MM.1S (cell line): ENCODE results near the gene NBEAL2.

Experiments
- DNase-seq: peaks from one replicate; pipeline ENCODE4 v3.0.0-alpha.2; 2015
- H2AFZ ChIP-seq: fragments of 300-600 bp; sonication (generic); 2 replicates; pipeline ENCODE4 v1.6.0; 2016; ENCODE audit warnings: antibody characterized with exemption, low read length
- H3F3A ChIP-seq: fragments of 300-600 bp; sonication (generic); 2 replicates; pipeline ENCODE4 v1.6.1; 2016; ENCODE audit warnings: mild to moderate bottlenecking, antibody characterized with exemption, low read length, moderate library complexity, mixed read lengths; ENCODE audit not compliant: insufficient read depth
- H3K27ac ChIP-seq: fragments of 300-600 bp; sonication (generic); 2 replicates; pipeline ENCODE4 v1.5.1; 2016; ENCODE audit warnings: mild to moderate bottlenecking, low read length
- H3K27me3 ChIP-seq: fragments of 300-600 bp; sonication (generic); replicated peaks from 2 replicates; pipeline ENCODE4 v1.6.0; 2016; ENCODE audit warnings: low read length; ENCODE audit not compliant: insufficient read depth
- H3K36me3 ChIP-seq: fragments of 300-600 bp; sonication (generic); replicated peaks from 2 replicates; pipeline ENCODE4 v1.6.1; 2016; ENCODE audit warnings: mild to moderate bottlenecking, low read length, mixed read lengths; ENCODE audit not compliant: insufficient read depth
- H3K4me1 ChIP-seq: fragments of 300-600 bp; sonication (generic); 2 replicates; pipeline ENCODE4 v1.6.1; 2016; ENCODE audit warnings: low read length, mixed read lengths
- H3K4me2 ChIP-seq: fragments of 300-600 bp; sonication (generic); 2 replicates; pipeline ENCODE4 v1.6.0; 2016; ENCODE audit warnings: low read depth, low read length
- H3K4me3 ChIP-seq: fragments of 300-600 bp; sonication (generic); 2 replicates; pipeline ENCODE4 v1.5.1; 2016; ENCODE audit warnings: low read length, mixed read lengths
- H3K79me2 ChIP-seq: fragments of 300-600 bp; sonication (generic); 2 replicates; pipeline ENCODE4 v1.6.1; 2016; ENCODE audit warnings: mixed run types, low read length, mixed read lengths
- H3K9ac ChIP-seq: fragments of 300-600 bp; sonication (generic); 2 replicates; pipeline ENCODE4 v1.6.1; 2016; ENCODE audit warnings: low read length, mixed read lengths
- H3K9me2 ChIP-seq: fragments of 300-600 bp; sonication (generic); replicated peaks from 2 replicates; pipeline ENCODE4 v1.6.1; 2016; ENCODE audit warnings: mild to moderate bottlenecking, low read length, mixed read lengths; ENCODE audit not compliant: insufficient read depth
- H3K9me3 ChIP-seq: fragments of 300-600 bp; sonication (generic); replicated peaks from 2 replicates; pipeline ENCODE4 v1.6.1; 2016; ENCODE audit warnings: mild to moderate bottlenecking, low read length, mixed read lengths; ENCODE audit not compliant: insufficient read depth
- H4K20me1 ChIP-seq: fragments of 300-600 bp; sonication (generic); 2 replicates; pipeline ENCODE4 v1.6.1; 2016; ENCODE audit warnings: mild to moderate bottlenecking, low read length, moderate library complexity, mixed read lengths; ENCODE audit not compliant: insufficient read depth
- CTCF ChIP-seq: fragments of 300-600 bp; sonication (generic); IDR thresholded peaks from 2 replicates; pipeline ENCODE4 v1.5.1; 2016; ENCODE audit warnings: antibody characterized with exemption, low read length, mixed read lengths
- EZH2 ChIP-seq: fragments of 300-600 bp; sonication (generic); optimal IDR thresholded peaks from 2 replicates; pipeline ENCODE3; 2017; ENCODE audit warnings: low read depth, mild to moderate bottlenecking, antibody characterized with exemption, low read length, mixed read lengths
- EZH2phosphoT487 ChIP-seq: fragments of 300-600 bp; sonication (generic); IDR thresholded peaks from 2 replicates; pipeline ENCODE4 v1.6.1; 2018; ENCODE audit warnings: antibody characterized with exemption, low read length

NBEAL2 gene

GRCh38 chr3:47013231-47013630 lies 33.8 kb downstream of the NBEAL2 start:
- no peak for TF ChIP-seq EZH2phosphoT487
- no peak for TF ChIP-seq CTCF
- TF ChIP-seq EZH2 = no peak
- Histone ChIP-seq H3K9me3 (no peaks in the 10 kb centered on the region), H3F3A (peaks cover 7% of the 10 kb centered on the region; the same call in 1 of the 2 replicates), H3K4me2 (no peak overlapping the region), H3K9me2 (no peaks in the 10 kb centered on the region), H3K27ac (no peak overlapping the region), H4K20me1 (no peaks in the 10 kb centered on the region), H3K9ac (no peak overlapping the region), H3K36me3 (no peaks in the 10 kb centered on the region), H3K79me2 (no peaks in the 10 kb centered on the region), H3K4me3 (no peak overlapping the region), H2AFZ (no peak overlapping the region), H3K4me1 (no peaks in the 10 kb centered on the region), H3K27me3 (no peaks in the 10 kb centered on the region)
- DNase-seq = no peak

- Histone ChIP-seq H3K27me3 (no peaks in the 10 kb centered on the region), H3K9me3 (no peaks in the 10 kb centered on the region), H3K4me3 (no peak overlapping the region), H3K4me2 (no peak overlapping the region), H3K9ac (no peak overlapping the region), H3F3A (peaks cover 7% of the 10 kb centered on the region; the same call in 1 of the 2 replicates), H3K27ac (no peak overlapping the region), H4K20me1 (no peaks in the 10 kb centered on the region), H3K4me1 (no peaks in the 10 kb centered on the region), H2AFZ (no peak overlapping the region), H3K36me3 (no peaks in the 10 kb centered on the region), H3K79me2 (no peaks in the 10 kb centered on the region), H3K9me2 (no peaks in the 10 kb centered on the region)
- TF ChIP-seq CTCF = no peak
- TF ChIP-seq EZH2 = no peak
- TF ChIP-seq EZH2phosphoT487 = no peak
- no peak for DNase-seq
Measured at GRCh38 chr3:47014036-47014435, 34.6 kb downstream of the NBEAL2 start.

GRCh38 chr3:47015151-47015550 lies 35.7 kb downstream of the NBEAL2 start:
- TF ChIP-seq EZH2 (no peak), CTCF (no peak), EZH2phosphoT487 (no peak)
- peaks cover 7% of the 10 kb centered on the region; the same call in 1 of the 2 replicates for H3F3A ChIP-seq
- H3K27ac ChIP-seq = no peak overlapping the region
- no peaks in the 10 kb centered on the region for H4K20me1 ChIP-seq
- H3K9me3 ChIP-seq = no peaks in the 10 kb centered on the region
- DNase-seq = no peak
- no peak overlapping the region for H2AFZ ChIP-seq
- 0 out of 2 replicates have a peak, but pooled peaks cover 5% of the 10 kb centered on the region for H3K79me2 ChIP-seq
- H3K4me3 ChIP-seq = no peak overlapping the region
- no peaks in the 10 kb centered on the region for H3K4me1 ChIP-seq
- H3K36me3 ChIP-seq = no peaks in the 10 kb centered on the region; the same call in 1 of the 2 replicates
- H3K27me3 ChIP-seq = no peaks in the 10 kb centered on the region
- no peak overlapping the region for H3K9ac ChIP-seq
- no peak overlapping the region for H3K4me2 ChIP-seq
- no peaks in the 10 kb centered on the region for H3K9me2 ChIP-seq
